CD4-positive, alpha-beta T cell treated with Interleukin-10 for 1 hour (primary cell): ENCODE data around the gene DMWD.

ENCODE experiments used
- DNase-seq: peaks from one replicate; pipeline ENCODE4 v3.0.0-alpha.2; 2020

DMWD gene

GRCh38 chr19:45785097-45785496, 7.5 kb downstream of the DMWD start:
- DNase-seq: no peak

GRCh38 chr19:45784096-45784495, 8.5 kb downstream of the DMWD start:
- no peak for DNase-seq

- no peak for DNase-seq
These were observed 9.5 kb downstream of the DMWD start for GRCh38 chr19:45782820-45783785.

DNA sequence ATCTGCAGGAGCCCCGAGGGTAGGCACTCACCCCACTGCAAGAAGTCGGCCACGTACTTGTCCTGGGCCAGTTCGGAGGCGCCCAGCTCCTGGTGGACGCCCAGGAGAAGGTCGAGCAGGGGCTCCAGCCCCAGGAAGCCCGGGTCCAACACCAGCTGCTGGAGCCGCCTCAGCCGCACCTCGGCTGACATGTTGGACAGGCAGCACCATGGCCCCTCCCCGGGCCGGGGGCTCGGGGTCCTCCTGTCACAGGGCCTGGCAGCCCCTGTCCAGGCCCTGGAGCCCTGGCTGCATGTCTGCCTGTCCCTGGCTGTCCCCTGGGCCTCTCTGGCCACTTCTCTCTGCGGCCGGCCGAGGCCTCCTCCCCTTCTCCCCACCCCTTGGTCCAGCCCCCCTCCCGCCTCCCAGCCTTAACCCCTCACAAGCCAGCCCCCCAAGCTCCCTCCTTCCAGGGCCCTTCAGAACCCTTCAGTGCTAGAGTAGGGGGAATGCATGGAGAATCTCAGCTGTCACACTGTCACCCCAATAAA, 10.4 kb downstream of the DMWD start, which contains the start of gene DMPK:
DMPK (minus strand) TSS at position 329 of the 530 bp plus-strand sequence; CDS start at position 191, 138 bp downstream.
- no peak for DNase-seq

DNA sequence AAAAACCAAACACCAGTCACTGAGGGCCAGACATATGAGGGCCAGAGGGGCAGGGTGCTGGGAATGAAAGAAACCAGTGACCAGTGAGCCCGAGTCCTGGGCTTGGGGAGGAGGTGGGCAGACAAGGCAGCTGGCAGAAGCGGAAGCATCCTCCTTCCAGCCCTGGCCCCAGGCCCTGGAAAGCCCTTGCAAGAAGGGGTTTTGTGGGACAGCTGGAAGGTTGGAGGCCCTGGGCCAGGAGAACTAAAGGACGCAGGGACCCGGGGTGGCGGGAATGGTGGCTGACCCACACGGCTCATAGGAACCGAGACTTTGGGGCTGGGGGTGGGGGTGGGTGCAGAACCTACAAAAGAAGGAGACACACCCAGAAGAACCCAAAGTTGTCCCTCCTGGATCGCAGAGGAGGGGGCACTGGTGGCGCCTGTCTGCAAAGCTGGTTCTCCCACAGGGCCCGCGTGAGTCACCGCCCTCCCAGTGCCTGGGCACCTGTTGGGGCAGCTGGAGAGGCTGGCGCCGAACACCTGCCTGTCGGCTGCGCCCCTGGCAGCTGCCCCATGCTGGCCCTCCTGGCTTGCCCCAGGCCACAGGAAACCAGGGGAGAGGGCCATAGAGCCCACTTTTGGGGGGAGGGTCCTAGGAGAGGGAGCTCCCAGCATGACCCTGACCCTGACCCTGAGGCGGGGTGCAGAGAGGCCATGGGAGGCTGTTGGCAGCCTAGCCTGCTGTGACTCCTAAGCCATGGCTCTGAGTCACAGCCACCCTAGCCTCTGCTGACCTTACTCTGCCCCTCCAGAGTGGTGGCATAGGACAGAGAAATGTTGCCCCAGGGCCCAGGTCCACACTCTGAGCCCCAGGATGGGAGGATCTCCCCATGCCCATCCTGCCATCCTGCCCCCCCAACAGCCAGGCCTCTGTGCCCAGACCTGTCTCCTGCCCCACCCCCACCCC, 11.2 kb downstream of the DMWD start:
- no peak for DNase-seq

GRCh38 chr19:45780448-45781213, 12.0 kb downstream of the DMWD start:
- DNase-seq: no peak

DNA sequence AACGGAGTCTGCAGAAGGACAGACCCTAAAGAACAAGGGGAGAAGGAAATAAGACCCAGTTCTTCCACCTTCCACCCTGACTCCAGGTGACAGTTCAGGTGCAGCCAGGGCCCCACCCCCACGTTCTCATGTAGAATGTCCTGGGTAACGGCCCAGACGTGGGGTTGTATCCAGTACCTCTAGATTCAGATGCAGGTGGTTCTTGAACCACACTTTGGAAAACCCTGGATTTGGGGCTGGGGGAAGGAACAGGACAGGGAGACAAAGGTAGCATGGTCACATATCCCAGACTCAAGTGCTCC, 12.5 kb downstream of the DMWD start:
- DNase-seq: no peak

- DNase-seq: peak; percentile 89
These were observed 13.2 kb downstream of the DMWD start for GRCh38 chr19:45779231-45780145.

DNA sequence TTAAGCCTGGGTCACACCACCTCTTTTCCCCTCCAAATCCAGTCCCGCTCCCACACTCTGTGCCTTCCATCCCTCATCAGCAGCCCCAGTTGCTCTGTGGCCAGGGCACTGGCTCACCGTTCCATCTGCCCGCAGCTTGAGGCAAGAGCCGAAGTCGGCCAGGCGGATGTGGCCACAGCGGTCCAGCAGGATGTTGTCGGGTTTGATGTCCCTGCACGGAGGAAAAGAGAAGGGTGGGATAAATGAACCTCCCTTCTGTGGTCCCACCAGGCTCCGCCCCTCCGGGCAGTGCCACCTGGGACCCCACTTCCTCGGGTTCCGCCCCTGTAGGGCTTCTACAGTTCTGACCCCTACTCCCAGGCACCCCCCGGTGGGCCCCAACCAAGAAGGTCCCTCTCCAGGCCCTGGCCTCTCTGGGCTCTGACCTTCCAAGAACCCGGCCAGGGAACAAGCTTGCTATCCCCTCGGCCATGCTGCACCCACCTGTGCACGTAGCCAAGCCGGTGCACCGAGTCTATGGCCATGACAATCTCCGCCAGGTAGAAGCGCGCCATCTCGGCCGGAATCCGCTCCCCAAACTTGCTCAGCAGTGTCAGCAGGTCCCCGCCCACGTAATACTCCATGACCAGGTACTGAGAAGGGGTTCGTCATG, 14.5 kb downstream of the DMWD start:
- DNase-seq: no peak

- DNase-seq: no peak
These were observed 15.2 kb downstream of the DMWD start for GRCh38 chr19:45777395-45777961.

GRCh38 chr19:45774765-45775164, 17.9 kb downstream of the DMWD start:
- no peak for DNase-seq

GRCh38 chr19:45773384-45773783, 19.3 kb downstream of the DMWD start:
- DNase-seq: no peak

DNA sequence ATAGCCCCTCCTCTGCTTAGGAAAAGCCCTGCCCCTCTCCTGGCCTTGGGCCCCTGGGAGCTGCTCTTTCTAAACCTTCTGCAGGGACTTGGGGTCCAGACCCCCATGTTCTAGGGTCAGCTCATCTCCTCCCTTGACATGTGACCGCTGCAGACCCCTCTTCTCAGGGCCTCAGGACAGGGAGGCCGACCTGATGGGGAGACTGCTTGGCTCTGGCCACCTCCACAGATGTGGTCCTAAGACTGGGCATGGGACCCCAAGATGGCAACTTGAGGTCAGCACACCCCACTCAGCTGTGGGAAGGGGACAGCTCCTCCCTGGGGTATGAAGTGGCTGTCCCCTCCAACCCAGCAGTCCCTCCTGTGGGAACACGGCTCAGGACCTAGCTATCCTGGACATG, 19.7 kb downstream of the DMWD start:
- DNase-seq: no peak

DNA sequence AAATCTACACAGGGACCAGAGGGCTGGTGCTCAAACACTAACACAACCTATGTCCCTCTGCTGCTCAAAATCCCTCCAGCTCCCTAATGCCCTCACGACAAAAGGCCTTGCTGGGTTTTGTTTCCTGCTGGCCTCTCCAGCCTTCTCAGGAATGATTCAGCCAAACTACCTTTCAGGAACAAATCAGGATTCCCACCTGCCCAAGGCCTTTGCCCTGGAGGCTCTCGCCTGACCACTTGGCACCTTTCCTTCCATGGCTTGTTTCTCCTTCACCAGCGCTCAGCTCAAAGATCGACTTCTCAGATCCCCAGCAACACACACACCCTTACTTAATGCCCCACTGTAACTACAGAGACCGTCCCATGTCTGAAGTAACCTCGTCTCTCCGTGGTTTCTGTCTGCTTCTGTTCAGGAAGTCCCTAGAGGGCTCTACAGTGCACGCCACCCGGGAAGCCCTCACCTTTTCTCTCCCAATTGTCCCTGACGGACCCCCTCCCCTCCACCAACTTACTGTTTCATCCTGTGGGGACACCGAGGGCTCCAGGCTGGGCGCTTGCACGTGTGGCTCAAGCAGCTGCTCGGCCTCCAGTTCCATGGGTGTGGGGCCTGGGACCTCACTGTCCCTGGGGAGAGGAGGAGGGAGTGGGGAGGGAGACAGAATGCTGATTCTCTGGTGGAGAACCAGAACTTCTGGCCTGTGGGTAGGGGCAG, 20.4 kb downstream of the DMWD start:
- no peak for DNase-seq

DNA sequence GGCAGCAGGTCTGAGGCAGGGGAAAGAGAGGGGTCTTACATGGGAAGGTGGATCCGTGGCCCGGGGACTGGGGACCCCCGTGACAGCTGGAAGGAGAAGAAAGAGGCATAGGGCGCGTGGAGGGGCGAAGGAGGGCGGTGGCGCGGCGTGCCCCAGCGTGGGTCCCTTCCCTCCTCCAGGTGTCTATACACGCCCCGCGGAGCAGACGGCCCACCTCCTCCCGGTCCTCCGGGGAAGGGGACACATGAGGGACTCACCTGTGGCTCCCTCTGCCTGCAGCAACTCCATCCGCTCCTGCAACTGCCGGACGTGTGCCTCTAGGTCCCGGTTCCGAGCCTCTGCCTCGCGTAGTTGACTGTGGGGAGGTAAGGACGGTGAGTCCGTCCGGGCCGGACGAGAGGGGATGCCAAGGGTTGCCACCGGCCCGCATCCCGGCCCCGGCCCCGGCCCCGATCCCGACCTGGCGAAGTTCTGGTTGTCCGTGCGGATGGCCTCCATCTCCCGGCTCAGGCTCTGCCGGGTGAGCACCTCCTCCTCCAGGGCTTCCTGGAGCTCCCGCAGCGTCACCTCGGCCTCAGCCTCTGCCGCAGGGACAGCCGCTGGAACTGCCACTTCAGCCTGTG, 21.2 kb downstream of the DMWD start:
- DNase-seq: no peak

GRCh38 chr19:45770192-45771101, 22.2 kb downstream of the DMWD start:
- DNase-seq: peak; percentile 92

- no peak for DNase-seq
These were observed 22.8 kb downstream of the DMWD start for GRCh38 chr19:45769821-45770191.
